ENCODE measurements around the gene PTPN4. TPM values are rescaled to one million over a fixed set of nuclear protein-coding genes. Genes with fewer than 3 reads are reported as not detected.

PTPN4 gene
- total RNA-seq, 5 donors from 2014 or later (not counting 1 experiment from before 2014, with no cell fraction given), result 105 to 134 (median 126) TPM

DNA sequence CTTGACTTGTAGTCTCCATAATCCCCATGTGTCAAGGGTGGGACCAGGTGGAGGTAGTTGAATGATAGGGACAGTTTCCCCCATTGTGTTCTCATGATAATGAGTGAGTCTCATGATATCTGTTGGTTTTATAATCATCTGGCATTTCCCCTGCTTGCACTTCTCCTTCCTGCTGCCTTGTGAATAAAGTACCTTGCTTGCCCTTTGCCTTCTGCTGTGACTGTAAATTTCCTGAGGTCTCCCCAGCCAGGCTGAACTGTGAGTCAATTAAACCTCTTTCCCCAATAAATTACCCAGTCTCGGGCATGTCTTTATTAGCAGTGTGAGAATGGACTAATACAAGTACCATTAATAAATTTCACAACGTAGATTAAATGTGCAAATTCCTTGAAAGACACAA is 150.8 kb downstream of the PTPN4 start:
- peak overlapping the region in 1 of 2 donors; percentile 19 for H3K27ac Mint-ChIP-seq
- no CpG with 5 or more reads among the region's 2 CpGs for WGBS (ENCODE audit: insufficient coverage)
- CTCF ChIA-PET, result no interaction called here

DNA sequence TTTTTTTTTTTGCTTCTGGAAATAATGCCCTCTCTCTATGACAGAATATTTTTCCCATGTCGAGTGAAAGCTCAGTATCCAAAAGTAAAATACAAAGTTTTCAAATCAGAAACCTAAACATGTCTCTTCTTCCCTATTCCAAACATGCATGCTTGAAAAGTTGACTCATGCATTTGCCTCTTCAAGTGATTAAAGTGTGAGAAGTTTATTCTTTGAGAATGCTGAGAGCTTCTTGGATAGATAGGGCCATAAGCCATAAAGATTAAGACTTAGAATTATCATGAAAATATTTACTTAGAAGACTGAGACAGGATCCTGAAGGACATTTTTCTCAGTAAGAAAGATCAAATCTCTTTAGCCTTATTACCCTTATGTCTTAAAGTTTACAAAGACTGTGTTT is 154.5 kb downstream of the PTPN4 start:
- Mint-ChIP-seq H3K36me3 (peaks cover 46% of the 10 kb centered on the region), H3K27me3 (no peaks in the 10 kb centered on the region), H3K4me3 (no peak overlapping the region), H3K27ac (no peak overlapping the region), H3K4me1 (peaks cover 0 to 2% (median 0%) of the 10 kb centered on the region in 3 donors), H3K9me3 (peaks cover 0 to 11% (median 5%) of the 10 kb centered on the region in 3 donors)
- H3K9me3 ChIP-seq, result no peaks in the 10 kb centered on the region
- ATAC-seq (replicated peaks in 1 of 4), result no peak
- no CpG with 5 or more reads among the region's 1 CpG for WGBS (ENCODE audit: insufficient coverage)
- no peaks in the 10 kb centered on the region for H3K27me3 ChIP-seq (replicated peaks in 1 of 2; ENCODE audit: control insufficient read depth in 2 of 2, extremely low read depth in 1 of 2, insufficient read depth in 2 of 2, low read length in 1 of 2)
- H3K27ac ChIP-seq (ENCODE audit: low read length), result no peak overlapping the region
- H3K4me3 ChIP-seq (ENCODE audit: control insufficient read depth in 1 of 2, extremely low read depth in 1 of 2, low read length in 1 of 2), result no peak overlapping the region
- H3K4me1 ChIP-seq (ENCODE audit: control insufficient read depth in 1 of 2, extremely low read depth in 1 of 2, insufficient read depth in 2 of 2, low read length in 2 of 2), result no peaks in the 10 kb centered on the region
- no peak for DNase-seq
- H3K36me3 ChIP-seq (ENCODE audit: control insufficient read depth in 2 of 2, extremely low read depth in 1 of 2, insufficient read depth in 1 of 2, low read length in 1 of 2), result peaks cover 0 to 5% of the 10 kb centered on the region in 2 donors
- ChIA-PET POLR2A (interaction anchor here in 1 of 2 donors (0.7 kb wide), 1 partner anchor 30 kb away, joined by 3 read pairs; no protein-coding TSS in a partner anchor), CTCF (interaction anchor here in 1 of 2 donors (0.5 kb wide), 1 partner anchor 277 kb away, joined by 4 read pairs; no protein-coding TSS in a partner anchor)

More for the DNA sequence above, 150.8 kb downstream of the PTPN4 start:
- Histone ChIP-seq H3K9me3 (no peaks in the 10 kb centered on the region), H3K27ac (ENCODE audit: low read length) (no peak overlapping the region), H3K36me3 (ENCODE audit: control insufficient read depth in 2 of 2, extremely low read depth in 1 of 2, insufficient read depth in 1 of 2, low read length in 1 of 2) (peaks cover 0 to 2% of the 10 kb centered on the region in 2 donors), H3K27me3 (replicated peaks in 1 of 2; ENCODE audit: control insufficient read depth in 2 of 2, extremely low read depth in 1 of 2, insufficient read depth in 2 of 2, low read length in 1 of 2) (no peaks in the 10 kb centered on the region), H3K4me1 (ENCODE audit: control insufficient read depth in 1 of 2, extremely low read depth in 1 of 2, insufficient read depth in 2 of 2, low read length in 2 of 2) (no peaks in the 10 kb centered on the region), H3K4me3 (ENCODE audit: control insufficient read depth in 1 of 2, extremely low read depth in 1 of 2, low read length in 1 of 2) (no peak overlapping the region)
- DNase-seq (no peak), ATAC-seq (replicated peaks in 1 of 4) (no peak)
- Mint-ChIP-seq H3K36me3 (peaks cover 69% of the 10 kb centered on the region), H3K4me3 (no peak overlapping the region), H3K9me3 (peaks cover 0 to 17% (median 10%) of the 10 kb centered on the region in 3 donors), H3K27me3 (no peaks in the 10 kb centered on the region), H3K4me1 (peaks cover 0 to 4% (median 3%) of the 10 kb centered on the region in 3 donors)
- POLR2A ChIA-PET, result no interaction called here

DNA sequence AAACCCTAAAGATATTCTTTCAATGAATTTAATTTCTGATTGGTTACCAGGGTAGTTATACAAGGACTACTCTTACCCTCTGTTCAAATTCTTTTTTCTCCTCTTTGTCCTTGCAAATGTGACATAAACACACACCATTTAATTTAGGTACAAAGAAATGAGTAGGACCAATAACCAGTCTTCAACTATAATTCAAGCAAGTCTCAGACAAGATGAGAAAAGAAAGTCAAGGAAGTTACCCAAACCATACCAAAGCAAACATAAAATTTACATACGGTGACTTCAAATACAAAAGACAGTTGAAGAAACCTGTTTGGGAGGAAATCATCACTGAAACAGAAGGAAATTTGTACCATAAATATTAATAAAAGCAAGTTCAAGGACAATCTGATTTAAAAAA is 162.1 kb downstream of the PTPN4 start:
- no peak overlapping the region for H3K4me3 ChIP-seq (ENCODE audit: control insufficient read depth in 1 of 2, extremely low read depth in 1 of 2, low read length in 1 of 2)
- no peaks in the 10 kb centered on the region for H3K9me3 Mint-ChIP-seq
- no peak overlapping the region for H3K27ac ChIP-seq (ENCODE audit: low read length)
- H3K36me3 Mint-ChIP-seq, result peaks cover 21% of the 10 kb centered on the region
- peaks cover 28 to 49% (median 41%) of the 10 kb centered on the region in 3 donors for H3K4me1 Mint-ChIP-seq
- H3K4me3 Mint-ChIP-seq, result peak overlapping the region in 1 of 3 donors; percentile 1
- H3K27ac Mint-ChIP-seq, result peak overlapping the region; percentile 86 to 90
- H3K36me3 ChIP-seq (ENCODE audit: control insufficient read depth in 2 of 2, extremely low read depth in 1 of 2, insufficient read depth in 1 of 2, low read length in 1 of 2), result no peaks in the 10 kb centered on the region
- no peaks in the 10 kb centered on the region for H3K9me3 ChIP-seq
- ATAC-seq (replicated peaks in 1 of 4), result peak in 2 of 4 experiments; percentile 32 to 60
- H3K4me1 ChIP-seq (ENCODE audit: control insufficient read depth in 1 of 2, extremely low read depth in 1 of 2, insufficient read depth in 2 of 2, low read length in 2 of 2), result peaks cover 0 to 14% of the 10 kb centered on the region in 2 experiments
- H3K27me3 ChIP-seq (replicated peaks in 1 of 2; ENCODE audit: control insufficient read depth in 2 of 2, extremely low read depth in 1 of 2, insufficient read depth in 2 of 2, low read length in 1 of 2), result no peaks in the 10 kb centered on the region
- CTCF ChIA-PET, result no interaction called here
- no peaks in the 10 kb centered on the region for H3K27me3 Mint-ChIP-seq
- no peak for DNase-seq
- POLR2A ChIA-PET, result no interaction called here
- no CpG with 5 or more reads among the region's 1 CpG for WGBS (ENCODE audit: insufficient coverage)

DNA sequence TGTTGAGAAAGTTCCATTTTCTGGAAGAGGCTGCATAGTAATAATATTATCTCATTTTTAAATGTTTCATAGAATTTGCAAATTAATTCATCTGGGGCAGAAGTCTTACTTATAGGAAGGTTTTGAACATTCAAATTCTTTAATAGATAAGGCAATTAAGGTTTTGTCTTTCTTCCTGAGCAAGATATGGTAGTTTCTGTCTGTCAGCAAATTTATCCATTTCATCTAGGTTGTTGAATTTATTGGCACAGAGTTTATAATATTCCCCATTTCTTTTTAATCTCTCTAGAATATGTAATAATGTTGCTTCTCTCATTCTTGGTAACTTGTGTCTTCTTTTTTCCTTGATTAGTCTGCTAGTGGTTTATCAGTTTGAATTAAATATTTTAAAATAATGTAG is 163.0 kb downstream of the PTPN4 start:
- no peak for ATAC-seq (replicated peaks in 1 of 4)
- H3K4me1 Mint-ChIP-seq, result peaks cover 35 to 57% (median 47%) of the 10 kb centered on the region in 3 donors
- no peaks in the 10 kb centered on the region for H3K36me3 ChIP-seq (ENCODE audit: control insufficient read depth in 2 of 2, extremely low read depth in 1 of 2, insufficient read depth in 1 of 2, low read length in 1 of 2)
- ChIA-PET CTCF (no interaction called here), POLR2A (no interaction called here)
- H3K4me3 ChIP-seq (ENCODE audit: control insufficient read depth in 1 of 2, extremely low read depth in 1 of 2, low read length in 1 of 2), result no peak overlapping the region
- H3K27me3 Mint-ChIP-seq, result no peaks in the 10 kb centered on the region
- peaks cover 18% of the 10 kb centered on the region for H3K36me3 Mint-ChIP-seq
- H3K4me3 Mint-ChIP-seq, result no peak overlapping the region
- DNase-seq, result no peak
- peaks cover 4 to 17% of the 10 kb centered on the region in 2 experiments for H3K4me1 ChIP-seq (ENCODE audit: control insufficient read depth in 1 of 2, extremely low read depth in 1 of 2, insufficient read depth in 2 of 2, low read length in 2 of 2)
- no peak overlapping the region for H3K27ac ChIP-seq (ENCODE audit: low read length)
- H3K9me3 ChIP-seq, result no peaks in the 10 kb centered on the region
- no peaks in the 10 kb centered on the region for H3K9me3 Mint-ChIP-seq
- no peaks in the 10 kb centered on the region for H3K27me3 ChIP-seq (replicated peaks in 1 of 2; ENCODE audit: control insufficient read depth in 2 of 2, extremely low read depth in 1 of 2, insufficient read depth in 2 of 2, low read length in 1 of 2)
- peak overlapping the region; percentile 46 to 90 for H3K27ac Mint-ChIP-seq

DNA sequence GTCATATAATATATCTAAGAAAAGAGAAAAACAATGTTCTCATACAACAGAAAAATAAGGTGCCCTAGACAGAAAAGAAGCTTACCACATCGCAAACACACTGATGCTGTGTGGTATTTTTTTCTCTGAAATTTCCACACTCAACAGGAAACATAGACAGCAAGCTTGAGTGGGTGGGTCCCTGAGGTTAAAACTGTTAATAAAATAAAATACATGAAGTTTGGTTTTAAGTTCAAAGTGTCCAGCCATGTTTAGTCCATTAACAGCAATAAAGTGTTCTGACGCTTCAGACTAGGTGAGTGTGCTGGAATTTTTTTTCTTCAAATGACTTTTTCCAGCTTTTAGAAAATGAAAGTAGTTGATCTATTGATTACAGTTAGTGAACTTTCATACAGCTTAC is 169.8 kb downstream of the PTPN4 start:
- ATAC-seq (replicated peaks in 1 of 4) (peak; percentile 89 to 95 (median 92)), DNase-seq (peak in 28 of 35 experiments; percentile 4 to 68 (median 22))
- H3K9me3 ChIP-seq, result no peaks in the 10 kb centered on the region
- peak overlapping the region; percentile 69 for H3K27ac ChIP-seq (ENCODE audit: low read length)
- ChIA-PET POLR2A (interaction anchor here (0.5 to 1.2 kb wide), 4 partner anchors 12 to 82 kb away, joined by 4 to 6 read pairs (median 4); no protein-coding TSS in a partner anchor), CTCF (interaction anchor here (0.5 to 1.5 kb wide), 4 partner anchors 78 to 748 kb away, joined by 3 to 7 read pairs (median 4); partner anchors contain the start of gene PTPN4 (in 1 of the 2))
- H3K36me3 Mint-ChIP-seq, result peaks cover 27% of the 10 kb centered on the region
- H3K27ac Mint-ChIP-seq, result peak overlapping the region; percentile 96 to 100
- H3K27me3 Mint-ChIP-seq, result no peaks in the 10 kb centered on the region
- H3K27me3 ChIP-seq (replicated peaks in 1 of 2; ENCODE audit: control insufficient read depth in 2 of 2, extremely low read depth in 1 of 2, insufficient read depth in 2 of 2, low read length in 1 of 2), result no peaks in the 10 kb centered on the region
- H3K4me3 Mint-ChIP-seq, result peak overlapping the region; percentile 76 to 81 (median 79)
- H3K4me1 ChIP-seq (ENCODE audit: control insufficient read depth in 1 of 2, extremely low read depth in 1 of 2, insufficient read depth in 2 of 2, low read length in 2 of 2), result peaks cover 19 to 48% of the 10 kb centered on the region in 2 experiments
- H3K4me1 Mint-ChIP-seq, result peaks cover 63 to 73% (median 71%) of the 10 kb centered on the region in 3 donors
- H3K36me3 ChIP-seq (ENCODE audit: control insufficient read depth in 2 of 2, extremely low read depth in 1 of 2, insufficient read depth in 1 of 2, low read length in 1 of 2), result peaks cover 0 to 12% of the 10 kb centered on the region in 2 donors
- peak overlapping the region in 1 of 2 donors; percentile 52 for H3K4me3 ChIP-seq (ENCODE audit: control insufficient read depth in 1 of 2, extremely low read depth in 1 of 2, low read length in 1 of 2)
- no CpG with 5 or more reads among the region's 2 CpGs for WGBS (ENCODE audit: insufficient coverage)
- no peaks in the 10 kb centered on the region for H3K9me3 Mint-ChIP-seq

DNA sequence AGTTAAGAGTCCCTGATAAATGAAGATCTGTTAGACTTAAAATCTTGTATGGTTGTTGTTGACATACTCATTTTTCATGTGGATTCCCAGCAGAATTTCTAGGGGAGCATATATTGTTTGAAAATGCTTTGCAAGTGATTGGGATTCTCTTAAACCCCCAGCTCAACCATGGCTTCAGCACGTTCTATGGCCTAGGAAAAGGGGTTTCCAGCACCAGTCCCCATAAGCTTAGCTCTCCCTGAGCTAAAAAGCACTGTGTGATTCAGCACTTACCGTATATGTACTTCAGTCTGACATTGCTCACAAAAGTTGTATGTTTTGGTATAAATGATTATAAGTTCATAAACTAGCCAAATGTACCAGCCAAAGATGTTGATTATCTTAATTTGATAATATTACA is 173.1 kb downstream of the PTPN4 start:
- Mint-ChIP-seq H3K4me1 (peaks cover 48 to 68% (median 65%) of the 10 kb centered on the region in 3 donors), H3K27ac (peak overlapping the region in 1 of 2 donors; percentile 78), H3K4me3 (peak overlapping the region; percentile 52 to 76 (median 76)), H3K36me3 (peaks cover 48% of the 10 kb centered on the region), H3K27me3 (no peaks in the 10 kb centered on the region), H3K9me3 (no peaks in the 10 kb centered on the region)
- Histone ChIP-seq H3K4me3 (ENCODE audit: control insufficient read depth in 1 of 2, extremely low read depth in 1 of 2, low read length in 1 of 2) (peak overlapping the region in 1 of 2 donors; percentile 52), H3K36me3 (ENCODE audit: control insufficient read depth in 2 of 2, extremely low read depth in 1 of 2, insufficient read depth in 1 of 2, low read length in 1 of 2) (peaks cover 5 to 38% of the 10 kb centered on the region in 2 donors), H3K4me1 (ENCODE audit: control insufficient read depth in 1 of 2, extremely low read depth in 1 of 2, insufficient read depth in 2 of 2, low read length in 2 of 2) (peaks cover 14 to 38% of the 10 kb centered on the region in 2 experiments), H3K27ac (ENCODE audit: low read length) (peak overlapping the region; percentile 69), H3K27me3 (replicated peaks in 1 of 2; ENCODE audit: control insufficient read depth in 2 of 2, extremely low read depth in 1 of 2, insufficient read depth in 2 of 2, low read length in 1 of 2) (no peaks in the 10 kb centered on the region), H3K9me3 (no peaks in the 10 kb centered on the region)
- ChIA-PET CTCF (interaction anchor here in 1 of 2 donors (0.6 to 1.1 kb wide), 2 partner anchors 9 to 11 kb away, joined by 3 read pairs; no protein-coding TSS in a partner anchor), POLR2A (interaction anchor here in 1 of 2 donors (0.6 kb wide), 1 partner anchor 216 kb away, joined by 7 read pairs; no protein-coding TSS in a partner anchor)
- no CpG with 5 or more reads among the region's 2 CpGs for WGBS (ENCODE audit: insufficient coverage)
- ATAC-seq (replicated peaks in 1 of 4) (no peak), DNase-seq (no peak)
